HG03139 (cell line): ENCODE measurements around the gene STIM1.
"Not testable (repeated sequence)": the region's sequence is repeated elsewhere in the genome, so short reads cannot be mapped to it uniquely, and the experiment has no call there.

ENCODE experiments used
- ATAC-seq: cut with Tn5 transposase; IDR thresholded peaks from one replicate; pipeline ENCODE4 v1.9.1; 2021; ENCODE audit not compliant: unreplicated experiment

STIM1 gene

GRCh38 chr11:4093519-4094347, 238.3 kb downstream of the STIM1 start:
- no peak for ATAC-seq

GRCh38 chr11:4094348-4095291, 239.2 kb downstream of the STIM1 start, which contains the start of gene RRM1:
TSS of gene RRM1 (plus strand) at chr11:4094799. CDS start at chr11:4095013, 214 bp downstream.
- ATAC-seq, result peak; percentile 95

- no peak for ATAC-seq
Measured at GRCh38 chr11:4095509-4096230, 240.2 kb downstream of the STIM1 start.

GRCh38 chr11:4098026-4098621, 242.7 kb downstream of the STIM1 start:
- no peak for ATAC-seq

GRCh38 chr11:4102711-4103110, 247.2 kb downstream of the STIM1 start:
- no peak for ATAC-seq

GRCh38 chr11:4103269-4103668, 247.8 kb downstream of the STIM1 start:
- no peak for ATAC-seq

GRCh38 chr11:4105916-4106315, 250.5 kb downstream of the STIM1 start:
- no peak for ATAC-seq

- ATAC-seq, result no peak
Measured at GRCh38 chr11:4111834-4112233, 256.4 kb downstream of the STIM1 start.

- no peak for ATAC-seq
Measured at GRCh38 chr11:4115128-4115527, 259.7 kb downstream of the STIM1 start.

- no peak for ATAC-seq
Measured at GRCh38 chr11:4118107-4118506, 262.6 kb downstream of the STIM1 start.

GRCh38 chr11:4123218-4123617, 267.8 kb downstream of the STIM1 start:
- ATAC-seq, result no peak

GRCh38 chr11:4125141-4125540, 269.7 kb downstream of the STIM1 start:
- no peak for ATAC-seq

GRCh38 chr11:4127357-4127756, 271.9 kb downstream of the STIM1 start:
- no peak for ATAC-seq

GRCh38 chr11:4130219-4130618, 274.8 kb downstream of the STIM1 start:
- ATAC-seq, result not testable (repeated sequence)

GRCh38 chr11:4134806-4135205, 279.3 kb downstream of the STIM1 start:
- no peak for ATAC-seq

GRCh38 chr11:4138497-4138896, 283.0 kb downstream of the STIM1 start:
- ATAC-seq, result no peak

- no peak for ATAC-seq
Measured at GRCh38 chr11:4140067-4140636, 284.7 kb downstream of the STIM1 start.
